ENCODE measurements around the gene AHR.

The AHR gene

DNA sequence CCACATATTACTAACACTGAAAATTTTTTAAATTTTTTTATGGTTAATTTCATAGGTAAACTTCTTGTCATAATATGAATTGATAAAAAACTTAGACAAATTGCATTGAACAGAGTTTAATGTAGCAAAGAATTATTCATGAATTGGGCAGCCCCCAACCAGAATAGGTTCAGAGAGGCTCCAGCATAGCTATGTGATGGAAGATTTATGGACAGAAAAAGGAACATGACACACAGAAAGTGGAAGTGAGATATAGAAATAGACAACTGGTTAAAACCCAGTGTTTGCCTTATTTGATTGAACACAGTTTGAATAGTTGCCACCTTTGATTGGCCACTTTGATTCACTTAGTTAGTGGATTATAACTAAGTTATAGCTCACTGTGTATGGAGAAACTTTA, 87.2 kb downstream of the AHR start:
- Histone ChIP-seq H3K9me2 (replicated peaks; ENCODE audit: insufficient read depth, low read length) (no peaks in the 10 kb centered on the region), H3K4me2 (ENCODE audit: low read depth, low read length) (no peak overlapping the region), H3K9ac (ENCODE audit: low read length) (no peak overlapping the region), H3K27ac (ENCODE audit: low read length) (no peak overlapping the region), H3K27me3 (replicated peaks; ENCODE audit: insufficient read depth, low read length) (no peaks in the 10 kb centered on the region), H3K4me3 (ENCODE audit: low read length) (no peak overlapping the region), H2AFZ (ENCODE audit: low read length) (no peak overlapping the region), H3K9me3 (replicated peaks; ENCODE audit: insufficient read depth, low read length) (no peaks in the 10 kb centered on the region), H3K79me2 (ENCODE audit: low read length) (no peaks in the 10 kb centered on the region), H3F3A (ENCODE audit: insufficient read depth, low read length) (no peaks in the 10 kb centered on the region), H3K4me1 (ENCODE audit: low read length) (no peaks in the 10 kb centered on the region), H4K20me1 (ENCODE audit: insufficient read depth, low read length) (no peaks in the 10 kb centered on the region), H3K36me3 (replicated peaks; ENCODE audit: insufficient read depth, low read length) (no peaks in the 10 kb centered on the region)
- TF ChIP-seq, protein P1, sequence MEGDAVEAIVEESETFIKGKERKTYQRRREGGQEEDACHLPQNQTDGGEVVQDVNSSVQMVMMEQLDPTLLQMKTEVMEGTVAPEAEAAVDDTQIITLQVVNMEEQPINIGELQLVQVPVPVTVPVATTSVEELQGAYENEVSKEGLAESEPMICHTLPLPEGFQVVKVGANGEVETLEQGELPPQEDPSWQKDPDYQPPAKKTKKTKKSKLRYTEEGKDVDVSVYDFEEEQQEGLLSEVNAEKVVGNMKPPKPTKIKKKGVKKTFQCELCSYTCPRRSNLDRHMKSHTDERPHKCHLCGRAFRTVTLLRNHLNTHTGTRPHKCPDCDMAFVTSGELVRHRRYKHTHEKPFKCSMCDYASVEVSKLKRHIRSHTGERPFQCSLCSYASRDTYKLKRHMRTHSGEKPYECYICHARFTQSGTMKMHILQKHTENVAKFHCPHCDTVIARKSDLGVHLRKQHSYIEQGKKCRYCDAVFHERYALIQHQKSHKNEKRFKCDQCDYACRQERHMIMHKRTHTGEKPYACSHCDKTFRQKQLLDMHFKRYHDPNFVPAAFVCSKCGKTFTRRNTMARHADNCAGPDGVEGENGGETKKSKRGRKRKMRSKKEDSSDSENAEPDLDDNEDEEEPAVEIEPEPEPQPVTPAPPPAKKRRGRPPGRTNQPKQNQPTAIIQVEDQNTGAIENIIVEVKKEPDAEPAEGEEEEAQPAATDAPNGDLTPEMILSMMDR (IDR thresholded peaks at IDR 0.05; ENCODE audit: low read length), result no peak
- TF ChIP-seq EZH2 (optimal IDR thresholded peaks at IDR 0.05; ENCODE audit: low read depth, low read length) (no peak), EZH2phosphoT487 (IDR thresholded peaks at IDR 0.05; ENCODE audit: low read length) (no peak)
- no peak for DNase-seq

GRCh38 chr7:17390392-17390791, 91.9 kb downstream of the AHR start:
- Histone ChIP-seq H3K4me3 (ENCODE audit: low read length) (no peak overlapping the region), H2AFZ (ENCODE audit: low read length) (no peak overlapping the region), H3K36me3 (replicated peaks; ENCODE audit: insufficient read depth, low read length) (no peaks in the 10 kb centered on the region), H3F3A (ENCODE audit: insufficient read depth, low read length) (no peaks in the 10 kb centered on the region), H3K79me2 (ENCODE audit: low read length) (no peaks in the 10 kb centered on the region), H3K4me2 (ENCODE audit: low read depth, low read length) (no peak overlapping the region), H3K9me3 (replicated peaks; ENCODE audit: insufficient read depth, low read length) (no peaks in the 10 kb centered on the region), H3K27ac (ENCODE audit: low read length) (no peak overlapping the region), H3K9me2 (replicated peaks; ENCODE audit: insufficient read depth, low read length) (no peaks in the 10 kb centered on the region), H3K4me1 (ENCODE audit: low read length) (no peaks in the 10 kb centered on the region), H4K20me1 (ENCODE audit: insufficient read depth, low read length) (no peaks in the 10 kb centered on the region), H3K9ac (ENCODE audit: low read length) (no peak overlapping the region), H3K27me3 (replicated peaks; ENCODE audit: insufficient read depth, low read length) (no peaks in the 10 kb centered on the region)
- TF ChIP-seq, protein P1 (IDR thresholded peaks at IDR 0.05; ENCODE audit: low read length), result no peak
- TF ChIP-seq EZH2phosphoT487 (IDR thresholded peaks at IDR 0.05; ENCODE audit: low read length) (no peak), EZH2 (optimal IDR thresholded peaks at IDR 0.05; ENCODE audit: low read depth, low read length) (no peak)
- DNase-seq, result no peak

DNA sequence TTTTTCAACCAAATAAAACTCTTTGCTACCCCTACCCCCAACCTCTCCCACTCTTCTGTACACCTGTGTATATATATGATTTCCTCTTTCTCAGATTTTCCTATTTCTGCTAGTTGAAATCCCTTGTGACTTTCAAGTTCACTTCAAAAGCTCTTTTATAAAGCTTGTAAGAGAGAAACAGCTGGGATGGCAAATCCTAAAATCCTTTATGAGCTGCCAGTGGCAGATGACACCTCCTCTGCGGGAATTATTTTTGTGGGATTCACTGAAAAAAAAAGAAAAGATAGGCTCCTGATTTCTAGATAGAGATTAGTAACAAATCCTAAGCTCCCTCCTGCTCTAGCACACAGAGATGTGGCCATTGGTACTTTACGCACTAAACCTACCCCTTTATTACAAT, 92.9 kb downstream of the AHR start:
- no peak overlapping the region for H3K27ac ChIP-seq (ENCODE audit: low read length)
- no peaks in the 10 kb centered on the region for H3K36me3 ChIP-seq (replicated peaks; ENCODE audit: insufficient read depth, low read length)
- no peak overlapping the region for H3K4me2 ChIP-seq (ENCODE audit: low read depth, low read length)
- H3K4me3 ChIP-seq (ENCODE audit: low read length), result no peak overlapping the region
- H3K9me2 ChIP-seq (replicated peaks; ENCODE audit: insufficient read depth, low read length), result no peaks in the 10 kb centered on the region
- TF ChIP-seq, protein P1 (IDR thresholded peaks at IDR 0.05; ENCODE audit: low read length), result no peak
- TF ChIP-seq EZH2 (optimal IDR thresholded peaks at IDR 0.05; ENCODE audit: low read depth, low read length) (no peak), EZH2phosphoT487 (IDR thresholded peaks at IDR 0.05; ENCODE audit: low read length) (no peak)
- H3K4me1 ChIP-seq (ENCODE audit: low read length), result no peaks in the 10 kb centered on the region
- no peak for DNase-seq
- H3K27me3 ChIP-seq (replicated peaks; ENCODE audit: insufficient read depth, low read length), result no peaks in the 10 kb centered on the region
- no peak overlapping the region for H3K9ac ChIP-seq (ENCODE audit: low read length)
- no peak overlapping the region for H2AFZ ChIP-seq (ENCODE audit: low read length)
- no peaks in the 10 kb centered on the region for H4K20me1 ChIP-seq (ENCODE audit: insufficient read depth, low read length)
- no peaks in the 10 kb centered on the region for H3F3A ChIP-seq (ENCODE audit: insufficient read depth, low read length)
- no peaks in the 10 kb centered on the region for H3K79me2 ChIP-seq (ENCODE audit: low read length)
- no peaks in the 10 kb centered on the region for H3K9me3 ChIP-seq (replicated peaks; ENCODE audit: insufficient read depth, low read length)

All from MM.1S (cell line).